ENCODE data around the gene TRIM40. TPM values are rescaled to one million over a fixed set of nuclear protein-coding genes. Genes with fewer than 3 reads are reported as not detected.

The TRIM40 gene
- total and polyA plus RNA-seq, 2 of the 13 experiments (the other 11 are each of a cell fraction or from before 2014, with no cell fraction given), result 0.58 TPM; not detected in 1

DNA sequence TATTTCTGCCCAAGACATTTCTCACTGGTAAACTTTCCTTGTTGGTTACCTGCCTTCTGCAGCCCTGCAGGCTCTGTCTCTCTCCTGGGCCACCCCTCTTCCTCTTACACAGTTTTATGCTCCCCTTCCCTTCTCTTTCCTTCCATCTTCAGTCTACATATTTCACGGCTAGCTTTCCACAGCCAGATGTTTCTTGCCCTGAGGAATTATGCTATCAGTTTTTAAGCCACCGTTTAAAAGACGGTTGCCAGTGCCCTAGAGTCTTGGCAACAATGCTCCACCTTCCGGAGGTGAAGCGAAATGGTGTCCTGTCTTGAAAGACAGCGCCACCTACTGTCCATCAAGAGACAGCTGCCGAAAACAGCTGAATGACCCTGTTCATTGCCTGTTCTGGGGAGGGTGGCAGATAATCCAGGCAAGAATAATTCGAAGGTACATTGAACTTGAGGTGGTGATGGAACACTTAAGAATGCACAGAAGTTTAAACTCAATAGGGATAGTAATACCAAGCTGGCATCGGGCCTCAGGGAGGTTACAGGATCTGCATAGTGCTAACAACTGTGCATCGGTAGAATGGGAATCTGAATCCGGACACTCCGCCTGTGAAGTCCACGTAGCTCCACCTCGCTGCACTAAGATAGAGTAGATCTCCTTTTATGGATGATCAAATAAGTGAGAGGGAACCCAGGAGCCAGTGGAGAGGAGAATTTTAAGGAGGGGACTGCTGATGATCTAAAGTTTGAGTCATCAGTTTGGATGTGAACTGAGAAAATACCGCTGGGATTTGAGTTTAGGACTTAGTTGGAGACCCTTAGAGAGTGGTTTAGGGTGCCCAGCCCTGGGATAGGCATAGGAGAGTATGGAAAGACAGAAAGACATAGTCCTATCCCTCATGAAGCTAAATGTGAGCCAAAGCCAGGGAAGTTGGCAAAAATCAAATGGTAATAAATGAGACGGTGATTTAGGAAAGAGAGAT is 4.8 kb upstream of the TRIM40 start (continued):
- TF ChIP-seq FUBP1 (CRISPR knock-in tag; IDR thresholded peaks at IDR 0.05; ENCODE audit: borderline replicate concordance), result no peak
- TF ChIP-seq, protein P1, sequence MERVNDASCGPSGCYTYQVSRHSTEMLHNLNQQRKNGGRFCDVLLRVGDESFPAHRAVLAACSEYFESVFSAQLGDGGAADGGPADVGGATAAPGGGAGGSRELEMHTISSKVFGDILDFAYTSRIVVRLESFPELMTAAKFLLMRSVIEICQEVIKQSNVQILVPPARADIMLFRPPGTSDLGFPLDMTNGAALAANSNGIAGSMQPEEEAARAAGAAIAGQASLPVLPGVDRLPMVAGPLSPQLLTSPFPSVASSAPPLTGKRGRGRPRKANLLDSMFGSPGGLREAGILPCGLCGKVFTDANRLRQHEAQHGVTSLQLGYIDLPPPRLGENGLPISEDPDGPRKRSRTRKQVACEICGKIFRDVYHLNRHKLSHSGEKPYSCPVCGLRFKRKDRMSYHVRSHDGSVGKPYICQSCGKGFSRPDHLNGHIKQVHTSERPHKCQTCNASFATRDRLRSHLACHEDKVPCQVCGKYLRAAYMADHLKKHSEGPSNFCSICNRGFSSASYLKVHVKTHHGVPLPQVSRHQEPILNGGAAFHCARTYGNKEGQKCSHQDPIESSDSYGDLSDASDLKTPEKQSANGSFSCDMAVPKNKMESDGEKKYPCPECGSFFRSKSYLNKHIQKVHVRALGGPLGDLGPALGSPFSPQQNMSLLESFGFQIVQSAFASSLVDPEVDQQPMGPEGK (CRISPR knock-in tag; IDR thresholded peaks at IDR 0.05), result no peak
- TF ChIP-seq ZNF282 (IDR thresholded peaks at IDR 0.05; ENCODE audit: partially characterized antibody), result no peak
- TF ChIP-seq HNF4G (IDR thresholded peaks at IDR 0.05; ENCODE audit: borderline replicate concordance, low read depth, low read length), result no peak
- TF ChIP-seq HNF4G (CRISPR knock-in tag; IDR thresholded peaks at IDR 0.05; ENCODE audit: borderline replicate concordance, low read depth), result peak; percentile 58; the same call in 1 of the 2 replicates
- TF ChIP-seq HNF1A (IDR thresholded peaks at IDR 0.05; ENCODE audit: low read depth), result no peak
- TF ChIP-seq HNF1A (CRISPR knock-in tag; IDR thresholded peaks at IDR 0.05; ENCODE audit: borderline replicate concordance), result no peak
- TF ChIP-seq ZNF263 (CRISPR knock-in tag; IDR thresholded peaks at IDR 0.05), result no peak
- TF ChIP-seq ASH2L (IDR thresholded peaks at IDR 0.05; ENCODE audit: insufficient read length, low read depth, low read length), result no peak
- no peak for TF ChIP-seq ZNF230 (CRISPR knock-in tag; IDR thresholded peaks at IDR 0.05)
- no peak for TF ChIP-seq HHEX (CRISPR knock-in tag; IDR thresholded peaks at IDR 0.05)
- TF ChIP-seq NR3C1 (CRISPR knock-in tag; IDR thresholded peaks at IDR 0.05), result no peak
- no peak for TF ChIP-seq TCF7L2 (IDR thresholded peaks at IDR 0.05; ENCODE audit: low read depth, low read length)
- TF ChIP-seq, protein P2, sequence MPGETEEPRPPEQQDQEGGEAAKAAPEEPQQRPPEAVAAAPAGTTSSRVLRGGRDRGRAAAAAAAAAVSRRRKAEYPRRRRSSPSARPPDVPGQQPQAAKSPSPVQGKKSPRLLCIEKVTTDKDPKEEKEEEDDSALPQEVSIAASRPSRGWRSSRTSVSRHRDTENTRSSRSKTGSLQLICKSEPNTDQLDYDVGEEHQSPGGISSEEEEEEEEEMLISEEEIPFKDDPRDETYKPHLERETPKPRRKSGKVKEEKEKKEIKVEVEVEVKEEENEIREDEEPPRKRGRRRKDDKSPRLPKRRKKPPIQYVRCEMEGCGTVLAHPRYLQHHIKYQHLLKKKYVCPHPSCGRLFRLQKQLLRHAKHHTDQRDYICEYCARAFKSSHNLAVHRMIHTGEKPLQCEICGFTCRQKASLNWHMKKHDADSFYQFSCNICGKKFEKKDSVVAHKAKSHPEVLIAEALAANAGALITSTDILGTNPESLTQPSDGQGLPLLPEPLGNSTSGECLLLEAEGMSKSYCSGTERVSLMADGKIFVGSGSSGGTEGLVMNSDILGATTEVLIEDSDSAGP (CRISPR knock-in tag; IDR thresholded peaks at IDR 0.05; ENCODE audit: borderline replicate concordance), result no peak
- TF ChIP-seq ATF6 (CRISPR knock-in tag; conservative IDR thresholded peaks at IDR 0.05), result no peak
- TF ChIP-seq ERF (CRISPR knock-in tag; IDR thresholded peaks at IDR 0.05), result peak; percentile 95

Measured in HepG2 (cell line).